ENCODE results near the gene BLOC1S3. TPM values are rescaled to one million over a fixed set of nuclear protein-coding genes. Genes with fewer than 3 reads are reported as not detected.

The BLOC1S3 gene, protein sequence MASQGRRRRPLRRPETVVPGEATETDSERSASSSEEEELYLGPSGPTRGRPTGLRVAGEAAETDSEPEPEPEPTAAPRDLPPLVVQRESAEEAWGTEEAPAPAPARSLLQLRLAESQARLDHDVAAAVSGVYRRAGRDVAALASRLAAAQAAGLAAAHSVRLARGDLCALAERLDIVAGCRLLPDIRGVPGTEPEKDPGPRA
- total RNA-seq: 3.9 and 7.5 TPM in 2 replicates

GRCh38 chr19:45178262-45179071 is at the start of gene BLOC1S3:
Gene BLOC1S3 (plus strand): TSS chr19:45178784. CDS start chr19:45179297, 513 bp downstream.

DNA sequence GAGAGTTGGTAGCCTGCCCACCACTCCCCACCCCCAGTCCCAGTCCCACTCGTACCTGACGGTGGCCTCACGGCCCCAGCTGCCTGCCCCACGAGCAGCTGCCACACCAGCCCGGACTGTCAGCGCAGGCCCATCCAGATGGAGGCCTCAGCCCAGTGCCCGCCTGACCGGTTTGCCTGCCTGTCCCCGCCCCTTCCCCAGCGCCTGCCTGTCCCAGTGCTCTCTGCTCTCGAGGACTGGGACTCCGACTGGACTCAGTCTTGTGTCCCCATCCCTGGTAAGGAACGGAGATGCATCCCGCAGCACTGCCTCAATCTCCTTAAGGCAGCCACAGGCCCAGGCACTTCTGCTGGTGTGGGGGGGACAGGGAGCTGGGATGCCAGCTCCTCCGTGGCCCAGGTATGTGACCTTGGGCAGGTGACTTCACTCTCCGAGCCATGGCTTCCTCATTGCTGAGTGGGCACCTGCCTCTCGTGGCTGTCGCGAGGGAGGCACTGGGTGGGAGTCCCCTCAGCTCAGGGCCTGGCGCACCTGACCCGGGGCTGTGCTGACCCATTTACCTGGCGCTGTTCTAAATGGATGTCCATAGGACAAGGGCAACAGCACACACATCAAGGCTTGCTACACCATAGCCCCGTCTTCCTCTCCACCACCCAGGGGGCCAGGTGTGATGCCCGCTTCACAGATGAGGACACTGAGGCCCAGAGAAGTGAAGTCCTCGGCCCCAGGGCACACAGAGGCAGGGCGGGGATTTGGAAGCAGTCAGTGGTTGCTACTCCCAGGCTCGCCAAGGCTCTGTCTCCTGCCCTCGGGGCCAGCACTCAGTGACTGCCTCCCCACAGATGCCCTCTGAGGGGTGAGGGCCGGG is 17.5 kb upstream of the BLOC1S3 start, which contains the start of gene NKPD1:
Gene NKPD1 (minus strand): TSS at position 113 of the 868 bp plus-strand sequence. CDS start 832 bp downstream, outside the sequence.

GRCh38 chr19:45177817-45178261 is 745 bp upstream of the BLOC1S3 start, which contains the start of gene TRAPPC6A:
Gene TRAPPC6A (minus strand): TSS chr19:45178237. CDS start chr19:45178218, 19 bp downstream.

Other genes starting within 250 kb of the BLOC1S3 start
- not detected in 2 replicates for gene APOC4, start 236.5 kb upstream of the BLOC1S3 start, total RNA-seq
- not detected in 2 replicates for gene APOC2, start 232.7 kb upstream of the BLOC1S3 start, total RNA-seq
- 26.7 and 33.1 TPM in 2 replicates for gene CLPTM1, start 223.4 kb upstream of the BLOC1S3 start, total RNA-seq
- 7.6 and 10.2 TPM in 2 replicates for gene RELB, start 177.3 kb upstream of the BLOC1S3 start, total RNA-seq
- 17.0 and 31.2 TPM in 2 replicates for gene CLASRP, start 139.7 kb upstream of the BLOC1S3 start, total RNA-seq
- gene ZNF296, start 102.3 kb upstream of the BLOC1S3 start, total RNA-seq: 0.22 TPM in 1 of 2 replicates, not detected in the other
- gene GEMIN7, start 99.5 kb upstream of the BLOC1S3 start, total RNA-seq: 16.2 and 25.8 TPM in 2 replicates
- 44.5 and 50.0 TPM in 2 replicates for gene PPP1R37, start 85.6 kb upstream of the BLOC1S3 start, total RNA-seq
- 0.12 and 0.44 TPM in 2 replicates for gene NKPD1, start 17.8 kb upstream of the BLOC1S3 start, total RNA-seq
- gene TRAPPC6A, start 547 bp upstream of the BLOC1S3 start, total RNA-seq: 2.0 and 11.1 TPM in 2 replicates
- gene EXOC3L2, start 66.6 kb downstream of the BLOC1S3 start, total RNA-seq: not detected in 2 replicates
- gene MARK4, start 72.5 kb downstream of the BLOC1S3 start, total RNA-seq: 8.1 and 9.9 TPM in 2 replicates
- 0.12 TPM in 1 of 2 replicates, not detected in the other for gene CKM, start 144.1 kb downstream of the BLOC1S3 start, total RNA-seq
- 0.66 TPM in 1 of 2 replicates, not detected in the other for gene KLC3, start 162.0 kb downstream of the BLOC1S3 start, total RNA-seq
- gene ERCC2, start 191.8 kb downstream of the BLOC1S3 start, total RNA-seq: 22.0 and 28.0 TPM in 2 replicates
- gene PPP1R13L, start 226.3 kb downstream of the BLOC1S3 start, total RNA-seq: 3.3 and 7.2 TPM in 2 replicates
- gene POLR1G, start 227.9 kb downstream of the BLOC1S3 start, total RNA-seq: 8.6 and 13.6 TPM in 2 replicates
- gene ERCC1, start 245.1 kb downstream of the BLOC1S3 start, total RNA-seq: 97.2 and 128 TPM in 2 replicates

All from uterine smooth muscle cell (primary cell).